ENCODE data around the gene CHPF. TPM values are rescaled to one million over a fixed set of nuclear protein-coding genes. Genes with fewer than 3 reads are reported as not detected.

The CHPF gene
- total RNA-seq, 1 experiment from 2014 or later, result 228 TPM

DNA sequence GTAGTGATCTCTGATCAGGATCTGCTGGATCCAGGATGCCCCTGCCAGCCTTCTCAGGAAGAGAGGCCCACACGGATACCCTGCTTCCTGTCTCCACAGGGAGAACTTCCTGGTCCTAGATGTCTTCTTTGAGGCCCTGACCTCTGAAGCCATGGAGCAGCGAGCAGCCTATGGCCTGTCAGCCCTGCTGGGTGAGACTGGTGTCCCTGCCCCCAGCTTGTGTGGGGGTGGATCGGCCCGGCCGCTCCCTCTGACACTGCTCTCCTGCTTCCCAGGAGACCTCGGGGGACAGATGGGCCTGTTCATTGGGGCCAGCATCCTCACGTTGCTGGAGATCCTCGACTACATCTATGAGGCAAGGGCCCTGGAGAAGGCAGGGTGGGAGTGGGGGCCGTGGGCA is 6.6 kb downstream of the CHPF start:
- Histone ChIP-seq H3K9me3 (ENCODE audit: control insufficient read depth in 1 of 2, insufficient read depth in 1 of 2, low read depth in 1 of 2, low read length in 2 of 2) (no peaks in the 10 kb centered on the region), H3K9ac (ENCODE audit: low read length) (0 out of 2 replicates have a peak overlapping the region, but pooled peaks have one; percentile 24), H3K4me2 (ENCODE audit: low read length) (peak overlapping the region; percentile 57), H3K36me3 (ENCODE audit: control insufficient read depth in 1 of 2, insufficient read depth in 2 of 2, low read length in 2 of 2) (peaks cover 0 to 28% of the 10 kb centered on the region in 2 experiments; a peak in 2 of 4 replicates), H3K27me3 (ENCODE audit: insufficient read depth, low read length) (no peaks in the 10 kb centered on the region), H3K4me3 (replicated peaks in 1 of 2; ENCODE audit: low read depth in 1 of 2, low read length in 2 of 2) (no peak overlapping the region), H4K20me1 (ENCODE audit: insufficient read depth) (peaks cover 6% of the 10 kb centered on the region; the same call in 1 of the 2 replicates), H3K9me2 (ENCODE audit: insufficient read depth) (no peaks in the 10 kb centered on the region), H3K4me1 (ENCODE audit: control insufficient read depth in 1 of 2, insufficient read depth in 2 of 2, low read length in 2 of 2) (peaks cover 24 to 70% of the 10 kb centered on the region in 2 experiments), H3K79me2 (ENCODE audit: insufficient read depth, low read length) (peaks cover 36% of the 10 kb centered on the region), H2AFZ (ENCODE audit: low read depth, low read length, poor library complexity, severe bottlenecking) (no peak overlapping the region), H3K27ac (ENCODE audit: low read depth, low read length) (peak overlapping the region; percentile 49; the same call in 1 of the 2 replicates)
- intact Hi-C loops (cut with micrococcal nuclease), result loop anchor here (10.0 kb wide), 1 partner anchor 362 kb away; the partner anchor contains the start of genes CNPPD1, RETREG2 and SLC23A3
- no TSS peak for BruUV-seq (replicated peaks)
- TF ChIP-seq, protein P1, sequence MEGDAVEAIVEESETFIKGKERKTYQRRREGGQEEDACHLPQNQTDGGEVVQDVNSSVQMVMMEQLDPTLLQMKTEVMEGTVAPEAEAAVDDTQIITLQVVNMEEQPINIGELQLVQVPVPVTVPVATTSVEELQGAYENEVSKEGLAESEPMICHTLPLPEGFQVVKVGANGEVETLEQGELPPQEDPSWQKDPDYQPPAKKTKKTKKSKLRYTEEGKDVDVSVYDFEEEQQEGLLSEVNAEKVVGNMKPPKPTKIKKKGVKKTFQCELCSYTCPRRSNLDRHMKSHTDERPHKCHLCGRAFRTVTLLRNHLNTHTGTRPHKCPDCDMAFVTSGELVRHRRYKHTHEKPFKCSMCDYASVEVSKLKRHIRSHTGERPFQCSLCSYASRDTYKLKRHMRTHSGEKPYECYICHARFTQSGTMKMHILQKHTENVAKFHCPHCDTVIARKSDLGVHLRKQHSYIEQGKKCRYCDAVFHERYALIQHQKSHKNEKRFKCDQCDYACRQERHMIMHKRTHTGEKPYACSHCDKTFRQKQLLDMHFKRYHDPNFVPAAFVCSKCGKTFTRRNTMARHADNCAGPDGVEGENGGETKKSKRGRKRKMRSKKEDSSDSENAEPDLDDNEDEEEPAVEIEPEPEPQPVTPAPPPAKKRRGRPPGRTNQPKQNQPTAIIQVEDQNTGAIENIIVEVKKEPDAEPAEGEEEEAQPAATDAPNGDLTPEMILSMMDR (IDR thresholded peaks at IDR 0.05 in 2 of 3, conservative IDR thresholded peaks at IDR 0.05 in 1 of 3; ENCODE audit: borderline replicate concordance in 1 of 3, insufficient read depth in 1 of 3, low read depth in 2 of 3, low read length in 2 of 3), result no peak
- TF ChIP-seq SP1 (IDR thresholded peaks at IDR 0.05; ENCODE audit: low read depth) (no peak), SRF (IDR thresholded peaks at IDR 0.05; ENCODE audit: low read depth) (no peak), YY1 (IDR thresholded peaks at IDR 0.05; ENCODE audit: extremely low read depth, insufficient replicate concordance, low read depth, low read length) (no peak), EZH2phosphoT487 (IDR thresholded peaks at IDR 0.05; ENCODE audit: borderline replicate concordance) (no peak), SIN3A (IDR thresholded peaks at IDR 0.05; ENCODE audit: low read depth) (no peak), FOSL1 (IDR thresholded peaks at IDR 0.05; ENCODE audit: low read depth) (no peak)
- TF ChIP-seq, protein P2, sequence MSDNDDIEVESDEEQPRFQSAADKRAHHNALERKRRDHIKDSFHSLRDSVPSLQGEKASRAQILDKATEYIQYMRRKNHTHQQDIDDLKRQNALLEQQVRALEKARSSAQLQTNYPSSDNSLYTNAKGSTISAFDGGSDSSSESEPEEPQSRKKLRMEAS (IDR thresholded peaks at IDR 0.05), result no peak
- TF ChIP-seq, protein P3, sequence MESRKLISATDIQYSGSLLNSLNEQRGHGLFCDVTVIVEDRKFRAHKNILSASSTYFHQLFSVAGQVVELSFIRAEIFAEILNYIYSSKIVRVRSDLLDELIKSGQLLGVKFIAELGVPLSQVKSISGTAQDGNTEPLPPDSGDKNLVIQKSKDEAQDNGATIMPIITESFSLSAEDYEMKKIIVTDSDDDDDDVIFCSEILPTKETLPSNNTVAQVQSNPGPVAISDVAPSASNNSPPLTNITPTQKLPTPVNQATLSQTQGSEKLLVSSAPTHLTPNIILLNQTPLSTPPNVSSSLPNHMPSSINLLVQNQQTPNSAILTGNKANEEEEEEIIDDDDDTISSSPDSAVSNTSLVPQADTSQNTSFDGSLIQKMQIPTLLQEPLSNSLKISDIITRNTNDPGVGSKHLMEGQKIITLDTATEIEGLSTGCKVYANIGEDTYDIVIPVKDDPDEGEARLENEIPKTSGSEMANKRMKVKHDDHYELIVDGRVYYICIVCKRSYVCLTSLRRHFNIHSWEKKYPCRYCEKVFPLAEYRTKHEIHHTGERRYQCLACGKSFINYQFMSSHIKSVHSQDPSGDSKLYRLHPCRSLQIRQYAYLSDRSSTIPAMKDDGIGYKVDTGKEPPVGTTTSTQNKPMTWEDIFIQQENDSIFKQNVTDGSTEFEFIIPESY (IDR thresholded peaks at IDR 0.05; ENCODE audit: extremely low read depth, insufficient replicate concordance, low read length), result no peak
- ChIA-PET POLR2A (no interaction called here), RAD21 (ENCODE audit: low non-redundant PET in 1 of 2, low total read pairs in 2 of 2, uncharacterized antibody in 2 of 2, unreplicated experiment in 2 of 2) (interaction anchor here in 1 of 2 experiments (0.5 kb wide), 1 partner anchor 15 kb away, joined by 6 read pairs; no protein-coding TSS in a partner anchor), CTCF (interaction anchor here (1.1 to 1.5 kb wide), 2 partner anchors 41 to 42 kb away, joined by 3 read pairs; a partner anchor contains a TSS)
- ATAC-seq (no peak), DNase-seq (ENCODE audit: low read depth, low spot score) (no peak)

Data from HCT116 (cell line).